GM19099 (cell line): ENCODE measurements around the gene ZDHHC1.

Experiments used
- POLR2A ChIP-seq: IDR thresholded peaks from 3 replicates; pipeline ENCODE4 v1.6.1; 2011; ENCODE audit warnings: low read depth; ENCODE audit not compliant: insufficient read length; ENCODE audit errors: extremely low read depth

ZDHHC1 gene

DNA sequence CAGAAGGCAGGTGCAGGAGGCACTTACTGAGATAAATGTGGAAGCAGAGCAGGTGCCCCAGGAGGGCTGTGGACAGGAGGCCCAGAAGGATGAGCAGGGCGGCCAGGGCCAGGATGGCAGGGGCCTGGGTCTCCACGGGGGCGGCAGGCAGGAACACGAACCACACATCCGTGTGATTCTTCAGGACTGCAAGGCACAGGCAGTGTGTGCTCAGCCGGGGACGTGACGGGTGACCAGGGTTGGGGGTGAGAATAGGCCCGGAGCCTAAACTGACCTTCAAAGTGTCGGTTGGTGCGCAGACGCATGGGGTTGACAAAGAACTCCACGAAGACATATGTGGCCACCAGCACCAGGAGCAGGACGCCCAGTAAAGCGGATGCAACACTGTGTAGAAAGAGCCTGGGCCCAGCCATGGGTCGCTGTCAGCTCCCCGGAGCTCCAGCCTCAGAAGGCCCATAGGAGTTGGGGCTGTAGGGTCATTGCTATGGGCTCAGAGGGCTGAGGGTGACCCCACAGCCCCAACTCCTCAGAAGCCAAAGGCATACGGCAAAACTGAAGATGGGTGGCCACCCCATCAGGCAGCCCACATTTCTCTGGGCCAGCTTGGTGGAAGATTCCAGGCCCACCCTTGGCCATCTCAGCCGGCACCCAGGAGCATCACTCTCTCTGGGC lies 17.6 kb downstream of the ZDHHC1 start:
- no peak for TF ChIP-seq POLR2A

GRCh38 chr16:67397812-67398545 lies 18.3 kb downstream of the ZDHHC1 start:
- no peak for TF ChIP-seq POLR2A

- no peak for TF ChIP-seq POLR2A
Observed at GRCh38 chr16:67397036-67397801, 19.1 kb downstream of the ZDHHC1 start.

GRCh38 chr16:67396159-67397035 lies 19.9 kb downstream of the ZDHHC1 start:
- no peak for TF ChIP-seq POLR2A

DNA sequence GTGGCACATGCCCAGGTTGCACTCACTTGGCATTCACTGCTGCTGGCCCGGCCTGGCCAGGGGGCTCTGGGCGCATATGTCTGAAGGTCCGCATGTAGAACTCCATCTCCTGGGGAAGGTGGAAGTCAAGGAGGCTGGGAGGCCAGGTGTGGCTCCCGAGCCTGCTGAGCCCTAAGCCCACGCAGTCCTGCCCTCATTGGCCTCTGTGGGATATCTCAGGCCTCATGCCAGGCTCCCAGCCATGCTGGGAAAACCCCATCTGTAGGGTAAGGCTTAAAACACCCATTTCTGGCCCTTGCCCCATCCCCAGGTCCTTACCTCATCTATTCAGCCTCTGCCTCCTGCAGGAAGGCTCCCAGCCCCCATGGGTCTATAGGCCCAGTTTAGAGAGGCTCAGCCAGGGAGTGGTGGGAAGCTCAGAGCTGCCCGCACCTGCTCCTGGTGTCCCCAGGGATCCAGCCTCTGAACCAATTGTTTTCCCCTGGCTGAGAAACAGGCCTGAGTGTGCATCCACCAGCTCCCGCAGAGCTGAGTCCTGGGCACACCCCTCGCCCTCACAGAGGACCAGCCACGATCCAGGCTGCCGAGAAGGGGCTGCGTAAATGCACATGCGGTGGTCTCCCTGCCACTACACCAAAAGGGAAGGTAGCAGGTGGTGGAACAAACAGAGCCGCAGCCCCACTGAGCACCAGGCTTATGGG lies 20.7 kb downstream of the ZDHHC1 start:
- no peak for TF ChIP-seq POLR2A

DNA sequence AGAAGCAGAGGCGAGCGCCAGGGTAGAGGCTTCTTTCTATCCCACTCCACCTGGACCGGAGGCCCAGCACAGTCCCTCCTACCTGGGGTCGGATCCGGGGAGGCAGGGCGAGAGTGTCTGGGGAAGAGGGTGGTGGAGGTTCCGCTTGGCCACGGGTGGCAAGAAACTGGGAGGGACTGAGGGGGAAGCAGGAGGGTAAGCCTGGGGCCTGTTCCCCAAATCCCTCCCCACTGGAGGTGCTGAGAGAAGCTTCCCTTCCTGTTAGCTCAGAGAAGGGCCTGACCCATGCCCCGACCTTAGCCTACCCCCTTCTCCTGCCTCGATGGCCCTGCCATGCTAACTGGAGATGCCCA lies 21.2 kb downstream of the ZDHHC1 start:
- TF ChIP-seq POLR2A: no peak

GRCh38 chr16:67394155-67395104 lies 21.8 kb downstream of the ZDHHC1 start:
- TF ChIP-seq POLR2A: no peak

DNA sequence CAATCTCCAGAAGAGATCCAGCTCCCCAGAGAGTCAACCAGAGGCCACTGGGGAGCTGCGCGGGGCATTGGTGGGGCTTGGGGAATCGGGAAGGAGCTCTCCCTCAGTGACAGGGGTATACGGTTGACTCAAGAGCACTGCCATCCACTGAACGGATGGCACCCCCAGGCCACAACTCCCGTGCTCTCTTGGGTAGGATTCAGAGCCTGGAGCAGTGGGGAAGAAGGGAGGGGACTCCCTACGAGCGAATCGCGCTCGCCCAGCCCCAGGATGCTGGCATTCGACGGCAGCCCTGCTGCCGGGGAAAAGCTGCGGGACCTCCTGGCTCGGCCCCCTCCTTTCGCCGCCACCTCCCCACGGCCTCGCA lies 22.5 kb downstream of the ZDHHC1 start:
- no peak for TF ChIP-seq POLR2A

DNA sequence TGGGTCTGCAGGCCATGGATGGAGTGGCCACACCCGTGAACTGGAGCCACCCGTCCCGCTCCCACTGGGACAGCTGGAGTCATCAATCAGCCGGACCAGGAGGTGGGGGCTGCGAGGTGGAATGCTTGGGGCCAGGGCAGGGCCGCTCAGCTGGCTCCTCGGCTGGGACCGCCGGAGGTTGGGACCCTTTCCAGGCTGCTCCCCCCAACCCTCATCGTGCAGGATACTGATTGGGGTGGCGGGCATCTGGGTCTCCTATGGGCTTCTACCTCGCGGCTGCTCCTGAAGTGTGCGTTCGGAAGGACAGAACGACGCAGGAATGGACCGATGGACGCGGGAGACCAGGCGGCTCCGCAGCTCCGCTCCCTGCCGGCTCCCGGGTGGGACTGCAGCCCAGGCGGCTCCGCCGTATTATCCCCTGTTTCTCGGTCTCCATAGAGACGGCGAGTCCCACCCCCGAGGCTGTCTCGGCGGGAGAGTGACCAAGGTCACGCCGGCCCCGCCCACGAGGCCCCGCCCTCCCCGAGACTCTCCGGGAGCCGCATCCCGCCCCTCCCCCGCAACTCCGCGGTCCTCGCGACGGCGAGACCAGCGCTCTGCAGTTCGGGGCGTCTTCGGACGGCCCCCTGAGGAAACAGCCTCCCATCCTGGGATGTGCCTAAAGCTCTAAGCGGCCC lies 23.0 kb downstream of the ZDHHC1 start, which contains the start of gene TPPP3:
TSS of gene TPPP3 (minus strand) at position 388 of the 677 bp plus-strand sequence. CDS start 2,387 bp downstream, outside the sequence.
- no peak for TF ChIP-seq POLR2A

- TF ChIP-seq POLR2A: no peak
Observed at GRCh38 chr16:67392301-67393059, 23.8 kb downstream of the ZDHHC1 start.

- no peak for TF ChIP-seq POLR2A
Observed at GRCh38 chr16:67391424-67392300, 24.6 kb downstream of the ZDHHC1 start.
